NCI-H510A treated with DMSO at 0.1 percent for 48 hours (cell line): ENCODE data around the gene DCAF8.

ENCODE experiments used
- DNase-seq: peaks from one replicate; lab custom pipeline; 2025; lab: John Stamatoyannopoulos, UW

Gene DCAF8

DNA sequence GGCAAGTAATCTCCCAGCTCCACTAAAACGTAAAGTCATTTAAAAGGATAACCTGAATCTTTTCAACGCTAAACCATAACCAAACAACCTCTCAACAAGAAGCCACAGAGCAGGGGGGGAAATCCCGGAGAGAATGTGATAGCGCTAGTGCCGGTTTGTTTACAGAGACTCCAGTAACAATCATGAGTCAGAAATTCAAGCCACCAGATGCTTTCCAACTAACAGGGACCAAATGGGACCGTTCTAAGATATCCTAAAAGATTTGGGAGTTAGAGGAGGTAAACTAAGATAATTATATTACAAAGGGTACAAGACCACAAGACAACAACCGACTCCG, 825 bp downstream of the DCAF8 start:
- peak; percentile 50 for DNase-seq

- peak; percentile 36 for DNase-seq
Measured at GRCh38 chr1:160260406-160261382, 1.7 kb downstream of the DCAF8 start.

GRCh38 chr1:160258177-160258798, 4.1 kb downstream of the DCAF8 start:
- no peak for DNase-seq

GRCh38 chr1:160257411-160258015, 4.8 kb downstream of the DCAF8 start:
- DNase-seq = no peak

GRCh38 chr1:160256396-160257046, 5.8 kb downstream of the DCAF8 start:
- DNase-seq = no peak

GRCh38 chr1:160255781-160256300, 6.5 kb downstream of the DCAF8 start:
- no peak for DNase-seq

DNA sequence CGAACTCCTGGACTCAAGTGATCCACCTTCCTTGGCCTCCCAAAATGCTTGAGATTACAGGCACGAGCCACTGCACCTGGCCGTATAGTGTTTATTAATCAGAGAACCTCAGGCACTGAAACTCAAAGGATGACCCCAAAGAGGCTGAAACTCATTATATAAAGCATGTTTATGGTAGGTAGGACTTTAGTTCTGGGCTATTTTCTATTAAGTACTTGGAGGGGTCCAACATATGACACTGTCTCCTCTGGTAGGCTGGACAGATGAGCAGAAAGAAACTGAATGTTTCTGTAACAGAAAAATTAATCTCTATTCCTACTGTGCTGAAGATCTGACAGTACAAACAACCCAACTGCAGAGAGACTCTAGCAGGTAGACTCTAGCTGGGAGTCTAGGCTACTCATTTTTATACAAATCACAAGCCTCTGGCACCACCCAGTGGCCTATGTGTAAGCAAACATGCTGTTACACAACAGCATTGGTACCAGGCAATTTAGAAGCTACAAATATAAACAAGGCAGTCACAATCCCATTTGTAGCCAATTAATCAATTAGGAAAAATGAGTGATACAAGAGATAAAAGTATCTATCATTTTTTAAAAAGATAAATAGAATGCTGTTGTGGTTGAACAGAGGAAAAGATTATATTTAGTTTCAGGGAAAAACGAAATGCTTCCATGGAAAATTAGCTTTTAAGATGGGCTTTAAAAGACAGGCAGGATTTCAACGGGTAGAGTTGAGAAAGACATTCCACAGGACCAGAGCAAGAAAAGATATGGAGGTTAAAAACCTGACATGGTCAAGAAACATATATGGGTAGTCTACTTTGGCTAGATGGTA, 10.4 kb downstream of the DCAF8 start:
- peak; percentile 25 for DNase-seq

GRCh38 chr1:160251011-160251410, 11.3 kb downstream of the DCAF8 start:
- DNase-seq = no peak

GRCh38 chr1:160247053-160247452, 15.3 kb downstream of the DCAF8 start:
- DNase-seq = no peak

DNA sequence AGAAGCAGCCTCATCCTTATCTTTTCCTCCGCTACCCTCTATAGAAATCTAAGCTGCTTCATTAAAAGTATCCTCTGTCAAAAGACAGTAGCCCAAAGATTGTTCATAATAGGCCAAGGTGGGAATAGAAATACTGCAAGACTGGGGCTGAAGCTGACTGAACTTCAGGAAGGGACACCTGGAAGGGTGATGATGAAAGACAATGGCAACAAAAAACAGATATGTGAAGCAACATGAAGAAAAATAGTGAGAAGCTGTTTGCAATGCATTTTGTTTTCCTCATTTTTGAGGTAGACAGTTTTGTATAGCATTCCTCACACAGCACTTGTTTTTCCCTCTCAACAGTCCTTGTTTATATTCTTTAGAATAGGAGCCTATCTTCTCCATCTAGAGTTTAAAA, 16.9 kb downstream of the DCAF8 start:
- DNase-seq = no peak

DNA sequence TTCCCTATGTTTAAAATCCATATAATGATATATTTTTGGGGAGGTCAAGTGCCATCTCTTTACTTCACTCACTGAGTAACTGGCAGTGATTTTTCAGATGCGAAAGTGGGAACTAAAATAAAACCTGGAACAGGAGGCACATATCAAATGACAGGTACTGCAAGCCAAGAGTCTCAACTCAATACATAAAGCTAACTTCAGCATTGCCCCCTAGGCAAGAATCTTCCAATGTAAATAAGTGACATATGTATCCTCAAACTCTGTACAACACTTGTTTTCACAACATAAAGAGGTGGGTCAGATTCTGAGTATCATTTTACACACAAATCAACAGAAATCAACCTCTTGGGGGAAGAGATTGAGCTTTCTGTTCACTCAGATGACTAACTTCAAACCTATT, 18.1 kb downstream of the DCAF8 start:
- DNase-seq = no peak

GRCh38 chr1:160243767-160244166, 18.6 kb downstream of the DCAF8 start:
- DNase-seq = no peak

GRCh38 chr1:160239582-160240299, 22.6 kb downstream of the DCAF8 start:
- no peak for DNase-seq

GRCh38 chr1:160238408-160238807, 23.9 kb downstream of the DCAF8 start:
- no peak for DNase-seq

GRCh38 chr1:160237558-160237957, 24.8 kb downstream of the DCAF8 start:
- DNase-seq = no peak

GRCh38 chr1:160236806-160237205, 25.5 kb downstream of the DCAF8 start:
- no peak for DNase-seq

DNA sequence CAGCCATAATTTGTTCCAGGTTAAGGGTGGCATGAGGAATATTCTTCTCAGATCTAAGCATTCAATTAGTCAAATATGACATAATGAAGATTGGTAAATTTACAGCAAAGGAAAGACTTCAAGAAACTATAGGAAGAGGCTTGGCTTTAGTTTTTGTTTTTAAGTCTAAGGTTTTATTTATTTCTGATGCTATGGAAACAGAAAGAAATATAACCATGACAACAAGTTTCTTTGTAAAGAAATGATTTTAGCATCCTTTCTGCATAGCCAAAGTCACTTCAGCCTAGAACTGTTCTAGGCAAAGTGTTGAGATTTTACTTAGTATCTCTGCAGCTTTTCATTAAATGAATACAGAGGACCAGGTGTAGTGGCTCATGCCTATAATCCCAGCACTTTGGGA, 29.4 kb downstream of the DCAF8 start:
- no peak for DNase-seq

DNA sequence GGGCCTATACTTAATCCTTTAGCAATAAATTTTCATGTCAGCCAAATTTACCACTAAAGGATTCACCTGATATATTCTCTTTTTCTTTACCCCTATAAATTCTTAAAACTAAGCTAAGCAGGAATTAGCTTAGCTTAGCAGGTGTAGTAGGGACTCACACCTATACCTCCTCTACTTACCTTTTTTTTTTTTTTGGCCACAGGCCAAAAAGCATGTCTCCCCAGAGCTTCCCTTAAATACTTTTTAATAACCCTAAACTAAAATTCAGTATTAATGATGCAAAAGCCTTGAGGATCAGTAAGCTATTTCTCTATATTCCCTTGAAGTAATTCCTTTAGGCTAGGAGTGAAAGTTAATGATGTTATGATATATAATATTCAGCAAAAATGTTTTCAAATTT, 33.9 kb downstream of the DCAF8 start:
- DNase-seq = no peak

DNA sequence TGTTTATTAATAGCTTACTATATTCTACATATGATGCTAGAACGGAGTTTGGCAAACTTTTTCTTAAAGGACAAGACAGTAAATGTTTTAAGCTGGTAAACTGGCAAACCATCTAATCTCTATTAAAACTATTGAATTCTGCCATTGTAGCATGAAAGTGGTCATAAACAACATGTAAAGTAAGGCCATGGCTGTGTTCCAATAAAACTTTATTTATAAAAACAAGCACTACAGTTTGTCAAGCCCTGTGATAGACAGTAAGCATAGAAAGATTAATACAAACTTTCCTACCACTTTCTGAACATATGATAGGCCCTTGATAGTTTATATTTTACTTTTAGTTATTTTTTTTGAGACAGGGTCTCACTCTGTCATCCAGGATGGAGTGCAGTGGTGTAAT, 34.8 kb downstream of the DCAF8 start:
- no peak for DNase-seq

GRCh38 chr1:160227034-160227433, 35.3 kb downstream of the DCAF8 start:
- DNase-seq = no peak

DNA sequence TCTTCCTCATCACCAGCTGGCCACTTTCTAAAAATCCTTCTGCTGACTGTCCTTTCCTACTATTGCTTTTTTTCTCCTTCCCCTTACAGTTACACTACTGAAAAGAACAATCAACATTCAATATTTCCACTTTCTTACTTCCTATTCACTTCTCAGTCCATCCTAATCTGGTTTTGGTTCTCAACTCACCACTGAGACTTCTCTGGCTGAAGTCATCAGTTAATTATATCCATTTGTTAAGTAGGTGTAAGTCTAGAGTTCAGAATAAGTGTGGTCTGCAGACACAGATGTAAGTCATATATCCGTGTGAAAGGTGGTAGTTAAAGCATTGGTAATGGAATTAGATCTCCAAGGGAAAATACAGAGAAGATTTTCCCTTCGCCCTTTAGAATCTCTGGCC, 35.7 kb downstream of the DCAF8 start:
- DNase-seq = no peak
